Measurements from ENCODE around the gene C16orf74.

DNA sequence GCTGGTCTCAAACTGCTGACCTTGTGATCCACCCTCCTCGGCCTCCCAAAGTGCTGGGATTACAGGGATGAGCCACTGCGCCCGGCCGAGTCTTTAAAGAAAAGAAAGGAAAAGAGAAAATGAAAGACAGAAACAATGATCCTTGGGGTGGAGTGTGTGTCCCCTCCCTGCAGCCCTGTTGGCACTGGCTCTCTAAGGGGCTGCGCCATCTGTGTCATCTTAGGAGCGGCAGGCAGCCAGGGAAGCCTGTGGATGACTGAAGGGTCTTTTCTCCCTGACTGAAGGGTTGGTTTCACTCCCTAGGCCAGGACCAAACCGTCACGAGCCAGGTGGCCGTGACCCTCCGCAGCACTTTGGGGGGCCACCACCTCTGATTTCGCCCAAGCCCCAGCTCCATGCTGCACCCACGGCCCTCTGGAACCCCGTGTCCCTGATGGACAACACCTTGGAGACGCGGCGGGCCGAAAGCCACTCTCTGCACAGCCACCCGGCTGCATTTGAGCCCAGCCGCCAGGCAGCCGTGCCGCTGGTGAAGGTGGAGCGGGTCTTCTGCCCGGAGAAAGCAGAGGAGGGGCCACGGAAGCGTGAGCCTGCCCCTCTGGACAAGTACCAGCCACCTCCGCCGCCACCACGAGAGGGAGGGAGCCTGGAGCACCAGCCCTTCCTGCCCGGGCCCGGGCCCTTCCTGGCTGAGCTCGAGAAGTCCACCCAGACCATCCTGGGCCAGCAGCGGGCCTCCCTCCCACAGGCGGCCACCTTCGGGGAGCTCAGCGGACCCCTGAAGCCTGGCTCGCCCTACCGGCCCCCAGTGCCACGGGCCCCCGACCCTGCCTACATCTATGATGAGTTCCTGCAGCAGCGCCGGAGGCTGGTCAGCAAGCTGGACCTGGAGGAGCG lies 89.8 kb downstream of the C16orf74 start:
- TF ChIP-seq CHD2 (IDR thresholded peaks at IDR 0.05; ENCODE audit: low read length) (no peak), POLR2A (IDR thresholded peaks at IDR 0.05; ENCODE audit: control extremely low read depth in 1 of 2, low read depth in 2 of 2, low read length in 2 of 2) (no peak), CEBPB (IDR thresholded peaks at IDR 0.05; ENCODE audit: low read depth, low read length) (no peak), SIN3A (conservative IDR thresholded peaks at IDR 0.05 in 1 of 2, IDR thresholded peaks at IDR 0.05 in 1 of 2; ENCODE audit: low read depth in 1 of 2, low read length in 2 of 2) (no peak), EZH2 (IDR thresholded peaks at IDR 0.05; ENCODE audit: low read depth, low read length, severe bottlenecking) (no peak), ZNF274 (IDR thresholded peaks at IDR 0.05; ENCODE audit: borderline replicate concordance, extremely low read depth, low read length) (no peak), EP300 (IDR thresholded peaks at IDR 0.05; ENCODE audit: borderline replicate concordance in 1 of 2, low read depth in 2 of 2, low read length in 2 of 2) (no peak), POLR2AphosphoS5 (IDR thresholded peaks at IDR 0.05; ENCODE audit: low read depth, low read length) (no peak)
- TF ChIP-seq, protein P1, sequence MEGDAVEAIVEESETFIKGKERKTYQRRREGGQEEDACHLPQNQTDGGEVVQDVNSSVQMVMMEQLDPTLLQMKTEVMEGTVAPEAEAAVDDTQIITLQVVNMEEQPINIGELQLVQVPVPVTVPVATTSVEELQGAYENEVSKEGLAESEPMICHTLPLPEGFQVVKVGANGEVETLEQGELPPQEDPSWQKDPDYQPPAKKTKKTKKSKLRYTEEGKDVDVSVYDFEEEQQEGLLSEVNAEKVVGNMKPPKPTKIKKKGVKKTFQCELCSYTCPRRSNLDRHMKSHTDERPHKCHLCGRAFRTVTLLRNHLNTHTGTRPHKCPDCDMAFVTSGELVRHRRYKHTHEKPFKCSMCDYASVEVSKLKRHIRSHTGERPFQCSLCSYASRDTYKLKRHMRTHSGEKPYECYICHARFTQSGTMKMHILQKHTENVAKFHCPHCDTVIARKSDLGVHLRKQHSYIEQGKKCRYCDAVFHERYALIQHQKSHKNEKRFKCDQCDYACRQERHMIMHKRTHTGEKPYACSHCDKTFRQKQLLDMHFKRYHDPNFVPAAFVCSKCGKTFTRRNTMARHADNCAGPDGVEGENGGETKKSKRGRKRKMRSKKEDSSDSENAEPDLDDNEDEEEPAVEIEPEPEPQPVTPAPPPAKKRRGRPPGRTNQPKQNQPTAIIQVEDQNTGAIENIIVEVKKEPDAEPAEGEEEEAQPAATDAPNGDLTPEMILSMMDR (IDR thresholded peaks at IDR 0.05; ENCODE audit: control extremely low read depth in 1 of 3, insufficient read depth in 1 of 3, low read depth in 1 of 3, low read length in 3 of 3): no peak
